Activated T-cell treated with anti-CD3 and anti-CD28 coated beads, Interleukin-2, amount 50 U/mL, for 72 hours (primary cell): Measurements from ENCODE around the gene TFCP2. TPM values are rescaled to one million over a fixed set of nuclear protein-coding genes. Genes with fewer than 3 reads are reported as not detected.
A peak's percentile ranks its signal among the peaks of the same experiment; 100 is the strongest.

Source experiments
- ATAC-seq, 2 donors: fragments of 150-1000 bp; cut with Tn5 transposase; replicated peaks in 1 of 2; 2 replicates each; pipeline ENCODE4 v1.10.0; 2021; ENCODE audit warnings: moderate library complexity in 2 of 2, mild to moderate bottlenecking in 1 of 2
- DNase-seq, 2 donors: peaks; one replicate each; pipeline ENCODE4 v3.0.0; 2021 to 2022; ENCODE audit warnings: mixed read lengths in 1 of 2
- H3K27ac Mint-ChIP-seq: one replicate; pipeline ENCODE4 v1.8.0; 2022; ENCODE audit warnings: mild to moderate bottlenecking, moderate library complexity, mixed read lengths
- H3K27me3 Mint-ChIP-seq: one replicate; pipeline ENCODE4 v1.8.0; 2022; ENCODE audit warnings: low read depth, mixed read lengths
- H3K36me3 Mint-ChIP-seq, 2 donors: one replicate each; pipeline ENCODE4 v1.8.0; 2022; ENCODE audit warnings: mixed read lengths in 2 of 2, mild to moderate bottlenecking in 1 of 2; ENCODE audit not compliant: insufficient read depth in 2 of 2
- H3K4me1 Mint-ChIP-seq: one replicate; pipeline ENCODE4 v1.8.0; 2022; ENCODE audit warnings: low read depth, mixed read lengths
- H3K4me3 Mint-ChIP-seq, 2 donors: one replicate each; pipeline ENCODE4 v1.8.0; 2022; ENCODE audit warnings: mild to moderate bottlenecking in 2 of 2, mixed read lengths in 2 of 2, moderate library complexity in 2 of 2
- H3K9me3 Mint-ChIP-seq, 2 donors: one replicate each; pipeline ENCODE4 v1.8.0; 2022; ENCODE audit warnings: mixed read lengths in 2 of 2
- total RNA-seq, 2 donors: library from RNA; stranded (reverse); gene quantifications; one replicate each; pipeline ENCODE4 v1.2.3, GENCODE V29; 2022

TFCP2 gene
- total RNA-seq, 2 donors from 2014 or later = 36.9 to 49.2 TPM

DNA sequence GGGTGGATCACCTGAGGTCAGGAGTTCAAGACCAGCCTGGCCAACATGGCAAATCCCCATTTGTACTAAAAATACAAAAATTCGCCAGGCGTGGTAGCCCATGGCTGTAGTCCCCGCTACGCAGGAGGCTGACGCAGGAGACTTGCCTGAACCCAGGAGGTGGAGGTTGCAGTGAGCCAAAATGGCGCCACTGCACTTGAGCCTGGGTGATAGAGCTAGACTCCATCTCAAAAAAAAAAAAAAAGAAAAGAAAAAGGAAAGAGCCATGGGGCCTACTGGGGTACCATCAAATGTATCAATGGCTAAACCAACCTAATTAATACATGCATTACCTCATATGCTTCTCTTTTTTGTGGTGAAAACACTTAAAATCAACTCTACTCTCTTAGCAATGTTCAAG, 10.7 kb downstream of the TFCP2 start:
- no peak overlapping the region for H3K27ac Mint-ChIP-seq
- no peaks in the 10 kb centered on the region for H3K27me3 Mint-ChIP-seq
- peaks cover 3 to 7% of the 10 kb centered on the region in 2 donors for H3K36me3 Mint-ChIP-seq
- no peaks in the 10 kb centered on the region for H3K9me3 Mint-ChIP-seq
- H3K4me1 Mint-ChIP-seq = peaks cover 22% of the 10 kb centered on the region
- ATAC-seq (no peak), DNase-seq (no peak)
- H3K4me3 Mint-ChIP-seq = no peak overlapping the region

- Mint-ChIP-seq H3K9me3 (no peaks in the 10 kb centered on the region), H3K27ac (no peak overlapping the region), H3K4me1 (peaks cover 16% of the 10 kb centered on the region), H3K27me3 (no peaks in the 10 kb centered on the region), H3K36me3 (peaks cover 3 to 7% of the 10 kb centered on the region in 2 donors), H3K4me3 (no peak overlapping the region)
- DNase-seq = no peak
- ATAC-seq = no peak
Observed at GRCh38 chr12:51160814-51161459, 12.0 kb downstream of the TFCP2 start.

DNA sequence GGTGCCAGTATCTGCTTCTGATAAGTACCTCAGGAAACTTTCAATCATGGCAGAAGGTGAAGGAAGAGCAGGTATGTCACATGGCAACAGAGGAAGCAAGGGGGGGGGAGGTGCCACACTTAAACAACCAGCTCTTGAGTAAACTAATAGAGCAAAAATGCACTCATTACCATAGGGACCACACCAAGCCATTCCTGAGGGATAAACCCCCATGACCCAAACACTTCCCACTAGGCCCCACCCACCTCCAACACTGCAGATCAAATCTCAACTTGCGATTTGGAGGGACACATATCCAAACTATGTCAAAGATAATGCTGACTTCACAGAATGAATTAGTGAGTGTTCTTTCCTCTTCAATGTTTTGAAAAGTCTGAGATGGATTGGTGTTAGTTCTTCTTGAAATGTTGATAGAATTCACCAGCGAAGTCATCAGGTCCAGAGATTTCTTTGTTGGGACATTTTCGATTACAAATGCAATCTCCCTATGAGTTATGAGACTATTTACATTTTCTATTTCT, 16.6 kb downstream of the TFCP2 start:
- H3K27ac Mint-ChIP-seq = no peak overlapping the region
- no peaks in the 10 kb centered on the region for H3K27me3 Mint-ChIP-seq
- DNase-seq (no peak), ATAC-seq (no peak)
- no peak overlapping the region for H3K4me3 Mint-ChIP-seq
- H3K36me3 Mint-ChIP-seq = peaks cover 0 to 4% of the 10 kb centered on the region in 2 donors
- no peaks in the 10 kb centered on the region for H3K9me3 Mint-ChIP-seq
- peaks cover 5% of the 10 kb centered on the region for H3K4me1 Mint-ChIP-seq

DNA sequence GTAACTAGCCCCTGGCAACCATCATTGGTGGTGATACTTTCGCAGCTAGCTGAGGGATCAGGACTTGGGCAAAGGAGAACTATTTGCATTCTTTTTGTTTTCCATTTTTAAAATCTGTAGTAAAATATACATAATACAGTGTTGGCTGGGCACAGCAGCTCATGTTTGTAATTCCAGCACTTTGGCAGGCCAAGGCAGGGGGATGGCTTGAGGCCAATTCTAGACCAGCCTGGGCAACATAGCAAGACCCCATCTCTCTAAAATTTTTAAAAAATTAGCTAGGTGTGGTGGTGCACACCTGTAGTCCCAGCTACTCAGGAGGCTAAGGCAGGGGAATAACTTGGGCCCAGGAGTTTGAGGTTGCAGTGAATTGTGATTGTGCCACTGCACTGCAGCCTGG, 20.0 kb downstream of the TFCP2 start:
- no peaks in the 10 kb centered on the region for H3K9me3 Mint-ChIP-seq
- ATAC-seq (no peak), DNase-seq (no peak)
- H3K27me3 Mint-ChIP-seq = no peaks in the 10 kb centered on the region
- H3K36me3 Mint-ChIP-seq = peaks cover 0 to 2% of the 10 kb centered on the region in 2 donors
- H3K4me3 Mint-ChIP-seq = no peak overlapping the region
- no peak overlapping the region for H3K27ac Mint-ChIP-seq
- no peaks in the 10 kb centered on the region for H3K4me1 Mint-ChIP-seq

GRCh38 chr12:51150777-51151176, 22.2 kb downstream of the TFCP2 start:
- Mint-ChIP-seq H3K4me3 (no peak overlapping the region), H3K4me1 (peaks cover 5% of the 10 kb centered on the region), H3K27me3 (no peaks in the 10 kb centered on the region), H3K36me3 (peaks cover 0 to 2% of the 10 kb centered on the region in 2 donors), H3K9me3 (no peaks in the 10 kb centered on the region), H3K27ac (peak overlapping the region; percentile 12)
- DNase-seq (no peak), ATAC-seq (no peak)

- no peak overlapping the region for H3K27ac Mint-ChIP-seq
- H3K9me3 Mint-ChIP-seq = no peaks in the 10 kb centered on the region
- no peak for DNase-seq
- H3K36me3 Mint-ChIP-seq = peaks cover 0 to 5% of the 10 kb centered on the region in 2 donors
- no peak for ATAC-seq
- no peak overlapping the region for H3K4me3 Mint-ChIP-seq
- peaks cover 5% of the 10 kb centered on the region for H3K4me1 Mint-ChIP-seq
- no peaks in the 10 kb centered on the region for H3K27me3 Mint-ChIP-seq
Observed at GRCh38 chr12:51147309-51147708, 25.6 kb downstream of the TFCP2 start.

GRCh38 chr12:51139292-51139844, 33.6 kb downstream of the TFCP2 start:
- Mint-ChIP-seq H3K27me3 (no peaks in the 10 kb centered on the region), H3K36me3 (peaks cover 2 to 11% of the 10 kb centered on the region in 2 donors), H3K4me3 (no peak overlapping the region)

DNA sequence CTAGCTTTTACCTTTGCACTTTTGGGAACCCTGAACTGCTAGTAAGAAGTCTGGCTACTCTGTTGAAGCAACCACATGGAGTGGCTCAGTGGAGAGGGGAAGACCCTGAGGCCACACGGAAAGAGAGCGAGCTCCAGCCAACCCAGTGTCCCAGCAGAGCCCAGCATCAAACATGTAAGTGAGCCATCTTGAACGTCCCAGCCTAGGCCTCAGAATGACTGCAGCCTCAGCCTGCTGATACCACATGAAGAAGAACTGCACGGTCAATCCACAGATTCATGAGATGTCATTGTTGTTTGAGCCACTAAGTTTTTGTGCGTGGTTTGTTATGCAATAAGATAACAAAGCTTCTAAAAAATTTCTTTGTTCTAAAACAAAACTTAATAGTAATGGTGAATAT, 40.2 kb downstream of the TFCP2 start:
- Mint-ChIP-seq H3K27ac (no peak overlapping the region), H3K9me3 (no peaks in the 10 kb centered on the region), H3K4me3 (no peak overlapping the region), H3K4me1 (no peaks in the 10 kb centered on the region), H3K27me3 (no peaks in the 10 kb centered on the region), H3K36me3 (peaks cover 0 to 7% of the 10 kb centered on the region in 2 donors)
- ATAC-seq = peak in 1 of 2 donors; percentile 61
- DNase-seq = no peak

More at GRCh38 chr12:51139292-51139844, 33.6 kb downstream of the TFCP2 start:
- DNase-seq (no peak), ATAC-seq (no peak)
- Mint-ChIP-seq H3K4me1 (no peaks in the 10 kb centered on the region), H3K9me3 (no peaks in the 10 kb centered on the region), H3K27ac (no peak overlapping the region)

GRCh38 chr12:51131745-51132521, 41.0 kb downstream of the TFCP2 start:
- Mint-ChIP-seq H3K27me3 (no peaks in the 10 kb centered on the region), H3K4me3 (no peak overlapping the region), H3K9me3 (no peaks in the 10 kb centered on the region), H3K36me3 (peaks cover 0 to 7% of the 10 kb centered on the region in 2 donors), H3K4me1 (no peaks in the 10 kb centered on the region), H3K27ac (no peak overlapping the region)
- ATAC-seq = no peak
- no peak for DNase-seq

DNA sequence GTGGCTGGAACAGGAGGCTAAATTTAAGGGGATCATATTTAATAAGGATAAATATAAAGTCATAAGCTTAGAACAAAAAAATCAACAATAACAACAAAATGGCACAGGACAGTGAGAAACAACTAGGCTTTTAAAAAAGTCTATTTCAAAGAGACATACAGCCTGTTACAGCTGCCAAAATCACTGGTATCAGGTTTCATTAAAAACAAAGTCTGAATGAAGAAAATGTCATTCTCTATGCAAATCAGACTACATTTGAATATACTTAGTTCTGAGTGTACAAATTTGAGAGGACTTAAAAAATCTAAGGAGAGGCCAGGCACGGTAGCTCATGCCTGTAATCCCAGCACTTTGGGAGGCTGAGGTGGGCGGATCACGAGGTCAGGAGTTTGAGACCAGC, 44.0 kb downstream of the TFCP2 start:
- DNase-seq (no peak), ATAC-seq (no peak)
- H3K4me1 Mint-ChIP-seq = no peaks in the 10 kb centered on the region
- H3K4me3 Mint-ChIP-seq = no peak overlapping the region
- H3K36me3 Mint-ChIP-seq = peaks cover 5 to 12% of the 10 kb centered on the region in 2 donors
- H3K9me3 Mint-ChIP-seq = no peaks in the 10 kb centered on the region
- H3K27me3 Mint-ChIP-seq = no peaks in the 10 kb centered on the region
- H3K27ac Mint-ChIP-seq = no peak overlapping the region

DNA sequence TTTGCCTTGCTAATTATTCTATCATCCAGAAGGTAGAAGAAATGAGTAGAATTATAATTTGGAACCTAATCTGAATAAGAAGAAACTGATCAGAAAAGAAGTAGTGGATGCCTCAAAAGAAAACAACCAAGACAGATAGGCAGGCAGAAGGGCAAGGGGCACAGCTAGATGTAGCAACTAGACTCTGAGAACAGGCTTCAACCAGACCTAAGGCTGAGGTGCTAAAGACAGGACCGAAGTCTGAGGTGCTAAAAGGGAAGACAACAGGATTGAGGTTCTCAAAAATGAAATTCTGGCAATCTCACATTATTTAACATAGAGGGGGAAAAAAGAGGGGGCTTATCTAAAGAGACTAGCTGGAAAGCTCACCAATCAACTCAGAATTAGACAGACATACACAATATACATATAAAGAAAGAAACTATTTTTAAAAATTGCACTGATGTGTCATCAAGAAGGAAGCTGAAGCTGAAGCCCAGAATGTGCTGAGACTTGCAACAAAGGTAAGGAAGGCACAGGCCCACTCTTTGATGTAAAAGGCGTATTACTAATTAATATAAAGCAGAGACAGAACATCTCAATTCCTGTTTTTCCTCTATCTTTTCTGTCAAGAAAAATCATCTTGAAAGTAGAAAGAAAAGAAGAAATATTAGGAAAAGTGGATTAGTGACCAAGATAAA, 45.7 kb downstream of the TFCP2 start:
- Mint-ChIP-seq H3K4me3 (no peak overlapping the region), H3K27ac (peak overlapping the region; percentile 85), H3K9me3 (no peaks in the 10 kb centered on the region), H3K4me1 (no peaks in the 10 kb centered on the region), H3K36me3 (peaks cover 5 to 9% of the 10 kb centered on the region in 2 donors), H3K27me3 (no peaks in the 10 kb centered on the region)
- no peak for ATAC-seq
- DNase-seq = no peak

GRCh38 chr12:51126297-51126696, 46.6 kb downstream of the TFCP2 start:
- DNase-seq (no peak), ATAC-seq (no peak)
- H3K4me3 Mint-ChIP-seq = no peak overlapping the region
- no peaks in the 10 kb centered on the region for H3K4me1 Mint-ChIP-seq
- peaks cover 5 to 9% of the 10 kb centered on the region in 2 donors for H3K36me3 Mint-ChIP-seq
- H3K27me3 Mint-ChIP-seq = no peaks in the 10 kb centered on the region
- H3K27ac Mint-ChIP-seq = peak overlapping the region; percentile 85
- H3K9me3 Mint-ChIP-seq = no peaks in the 10 kb centered on the region

GRCh38 chr12:51124504-51124903, 48.4 kb downstream of the TFCP2 start:
- no peak for DNase-seq
- ATAC-seq = no peak
- no peaks in the 10 kb centered on the region for H3K4me1 Mint-ChIP-seq
- no peak overlapping the region for H3K27ac Mint-ChIP-seq
- H3K36me3 Mint-ChIP-seq = peaks cover 5 to 8% of the 10 kb centered on the region in 2 donors
- H3K27me3 Mint-ChIP-seq = no peaks in the 10 kb centered on the region
- H3K4me3 Mint-ChIP-seq = no peak overlapping the region
- H3K9me3 Mint-ChIP-seq = no peaks in the 10 kb centered on the region
